ENCODE results near the gene ASB18. TPM values are rescaled to one million over a fixed set of nuclear protein-coding genes. Genes with fewer than 3 reads are reported as not detected.

Gene ASB18
- total and polyA plus RNA-seq, 2 of the 4 experiments (the other 2 are of a cell fraction), result not detected

DNA sequence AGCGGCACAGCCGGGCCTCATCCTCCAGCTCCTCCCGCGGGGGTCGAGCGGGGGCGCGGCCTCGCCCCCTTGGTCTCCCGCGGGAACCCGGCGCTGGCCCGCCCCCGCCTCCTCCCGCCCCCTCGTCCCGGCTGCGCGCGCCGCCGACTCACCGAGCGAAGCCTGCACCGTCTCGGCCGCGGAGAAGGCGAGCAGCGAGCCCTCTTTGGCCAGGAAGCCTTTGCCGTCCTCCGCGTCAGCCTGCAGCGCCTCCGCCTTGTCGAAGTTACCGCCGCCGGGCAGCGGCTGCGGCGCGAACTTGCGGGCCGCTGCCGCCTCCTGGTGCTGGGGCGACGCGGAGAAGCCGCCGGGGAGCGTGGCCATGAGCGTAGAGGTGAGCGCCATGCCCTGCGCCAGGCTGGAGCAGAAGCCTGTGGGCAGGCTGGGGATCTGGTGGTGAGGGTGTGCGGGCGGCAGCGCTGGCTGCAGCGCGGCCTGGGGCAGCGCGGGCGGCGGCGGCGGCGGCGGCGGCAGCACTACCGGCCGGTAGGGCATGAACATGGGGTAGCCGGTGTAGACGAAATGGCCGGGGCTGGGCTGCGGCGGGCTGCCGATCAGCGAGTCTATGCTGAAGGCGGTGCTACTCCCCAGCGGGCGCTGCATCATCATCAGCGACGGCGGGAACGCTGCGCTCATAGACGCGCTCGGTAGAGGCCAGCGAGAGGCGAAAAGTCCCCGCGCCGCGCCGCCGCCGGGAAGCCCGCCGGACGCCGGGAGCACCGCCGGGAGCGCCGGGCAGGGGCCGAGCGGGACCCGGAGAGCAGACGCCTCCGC, 96.7 kb downstream of the ASB18 start:
- peak overlapping the region; percentile 31 for H3K4me3 ChIP-seq (ENCODE audit: insufficient read depth, low read depth, low read length)
- H3K79me1 ChIP-seq (ENCODE audit: low read depth in 1 of 2, low read length in 2 of 2), result no peaks in the 10 kb centered on the region
- H3K18ac ChIP-seq (ENCODE audit: low read depth, low read length), result no peak overlapping the region
- no peak overlapping the region for H4K5ac ChIP-seq (ENCODE audit: low read depth, low read length)
- BruUV-seq (replicated peaks), result no TSS peak
- H4K8ac ChIP-seq (ENCODE audit: low read depth in 2 of 2, low read length in 2 of 2), result no peak overlapping the region
- H3K23ac ChIP-seq (ENCODE audit: low read depth, low read length), result no peak overlapping the region
- peak overlapping the region; percentile 72 for H2AFZ ChIP-seq (replicated peaks; ENCODE audit: low read length, poor library complexity)
- no peak overlapping the region for H3K4ac ChIP-seq (ENCODE audit: low read depth, low read length)
- H3K9me1 ChIP-seq (ENCODE audit: insufficient read depth, low read length), result no peaks in the 10 kb centered on the region; the same call in 1 of the 2 replicates
- no peak overlapping the region for H4K91ac ChIP-seq (ENCODE audit: insufficient read depth, low read depth, low read length)
- no peaks in the 10 kb centered on the region; the same call in none of the 2 replicates for H4K20me1 ChIP-seq (ENCODE audit: insufficient read depth, low read length)
- H3K4me1 ChIP-seq (ENCODE audit: control insufficient read depth, insufficient read depth, low read length), result peaks cover 2% of the 10 kb centered on the region; the same call in 1 of the 2 replicates
- H3K56ac ChIP-seq (ENCODE audit: extremely low read depth, insufficient read depth, low read length), result no peak overlapping the region
- ATAC-seq (ENCODE audit: low read depth) (peak; percentile 69), DNase-seq (peak; percentile 42)
- no peak overlapping the region for H3K27ac ChIP-seq (ENCODE audit: insufficient read depth, low read length)
- WGBS, 2 experiments (ENCODE audit: extremely low coverage in 2 of 2, insufficient read length in 1 of 2), result 1% methylated on average over 33 of the region's 112 CpGs; no CpG with 5 or more reads in 1 of the 2 experiments
- no peak overlapping the region for H2BK15ac ChIP-seq (ENCODE audit: low read depth, low read length)
- peak overlapping the region; percentile 72 for H3K4me2 ChIP-seq (ENCODE audit: low read depth, low read length)
- no peak overlapping the region for H2BK5ac ChIP-seq (ENCODE audit: low read depth, low read length, poor library complexity, severe bottlenecking)
- in situ Hi-C loops (cut with MboI; ENCODE audit: low sequenced_read_pairs), result loop anchor here (25.0 kb wide), 1 partner anchor 555 kb away; no protein-coding TSS in a partner anchor
- peaks cover 17% of the 10 kb centered on the region; the same call in 1 of the 2 replicates for H3K9me3 ChIP-seq (ENCODE audit: control insufficient read depth, insufficient read depth, low read length)
- dilution Hi-C loops (cut with HindIII; ENCODE audit: low sequenced_read_pairs, unreplicated experiment), result no loop called here
- no peak overlapping the region for H2AK5ac ChIP-seq (ENCODE audit: low read depth, low read length)
- no peak overlapping the region for H3K14ac ChIP-seq (replicated peaks; ENCODE audit: low read depth, low read length)
- ChIA-PET POLR2A (ENCODE audit: unreplicated experiment) (no interaction called here), CTCF (no interaction called here)
- peaks cover 99% of the 10 kb centered on the region for H3K27me3 ChIP-seq (ENCODE audit: control insufficient read depth, insufficient read depth, low read length)
- H2BK20ac ChIP-seq (ENCODE audit: low read depth, low read length), result no peak overlapping the region
- H2BK120ac ChIP-seq (ENCODE audit: low read depth, low read length), result no peak overlapping the region
- intact Hi-C loops (cut with micrococcal nuclease), result no loop called here
- 0 out of 2 replicates have a peak, but pooled peaks have one; percentile 19 for TF ChIP-seq SMC3 (IDR thresholded peaks at IDR 0.05; ENCODE audit: low read depth, low read length)
- TF ChIP-seq, protein P1, sequence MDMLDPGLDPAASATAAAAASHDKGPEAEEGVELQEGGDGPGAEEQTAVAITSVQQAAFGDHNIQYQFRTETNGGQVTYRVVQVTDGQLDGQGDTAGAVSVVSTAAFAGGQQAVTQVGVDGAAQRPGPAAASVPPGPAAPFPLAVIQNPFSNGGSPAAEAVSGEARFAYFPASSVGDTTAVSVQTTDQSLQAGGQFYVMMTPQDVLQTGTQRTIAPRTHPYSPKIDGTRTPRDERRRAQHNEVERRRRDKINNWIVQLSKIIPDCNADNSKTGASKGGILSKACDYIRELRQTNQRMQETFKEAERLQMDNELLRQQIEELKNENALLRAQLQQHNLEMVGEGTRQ (IDR thresholded peaks at IDR 0.05; ENCODE audit: low read depth, low read length), result no peak
- TF ChIP-seq CHD1 (IDR thresholded peaks at IDR 0.05; ENCODE audit: low read depth, low read length), result no peak
- TF ChIP-seq RAD21 (IDR thresholded peaks at IDR 0.05; ENCODE audit: low read length), result peak; percentile 38
- TF ChIP-seq, protein P2, sequence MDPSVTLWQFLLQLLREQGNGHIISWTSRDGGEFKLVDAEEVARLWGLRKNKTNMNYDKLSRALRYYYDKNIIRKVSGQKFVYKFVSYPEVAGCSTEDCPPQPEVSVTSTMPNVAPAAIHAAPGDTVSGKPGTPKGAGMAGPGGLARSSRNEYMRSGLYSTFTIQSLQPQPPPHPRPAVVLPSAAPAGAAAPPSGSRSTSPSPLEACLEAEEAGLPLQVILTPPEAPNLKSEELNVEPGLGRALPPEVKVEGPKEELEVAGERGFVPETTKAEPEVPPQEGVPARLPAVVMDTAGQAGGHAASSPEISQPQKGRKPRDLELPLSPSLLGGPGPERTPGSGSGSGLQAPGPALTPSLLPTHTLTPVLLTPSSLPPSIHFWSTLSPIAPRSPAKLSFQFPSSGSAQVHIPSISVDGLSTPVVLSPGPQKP (IDR thresholded peaks at IDR 0.05; ENCODE audit: borderline replicate concordance, low read depth, low read length), result no peak
- no peak for TF ChIP-seq RFX5 (IDR thresholded peaks at IDR 0.05; ENCODE audit: low read depth, low read length)
- TF ChIP-seq BHLHE40 (IDR thresholded peaks at IDR 0.05; ENCODE audit: low read depth, low read length), result no peak
- no peak for TF ChIP-seq NFE2L2 (IDR thresholded peaks at IDR 0.05; ENCODE audit: low read depth, low read length)
- no peak for TF ChIP-seq RCOR1 (IDR thresholded peaks at IDR 0.05; ENCODE audit: insufficient replicate concordance, low read length)
- TF ChIP-seq MAZ (IDR thresholded peaks at IDR 0.05; ENCODE audit: borderline replicate concordance, low read depth, low read length), result no peak
- TF ChIP-seq, protein P3, sequence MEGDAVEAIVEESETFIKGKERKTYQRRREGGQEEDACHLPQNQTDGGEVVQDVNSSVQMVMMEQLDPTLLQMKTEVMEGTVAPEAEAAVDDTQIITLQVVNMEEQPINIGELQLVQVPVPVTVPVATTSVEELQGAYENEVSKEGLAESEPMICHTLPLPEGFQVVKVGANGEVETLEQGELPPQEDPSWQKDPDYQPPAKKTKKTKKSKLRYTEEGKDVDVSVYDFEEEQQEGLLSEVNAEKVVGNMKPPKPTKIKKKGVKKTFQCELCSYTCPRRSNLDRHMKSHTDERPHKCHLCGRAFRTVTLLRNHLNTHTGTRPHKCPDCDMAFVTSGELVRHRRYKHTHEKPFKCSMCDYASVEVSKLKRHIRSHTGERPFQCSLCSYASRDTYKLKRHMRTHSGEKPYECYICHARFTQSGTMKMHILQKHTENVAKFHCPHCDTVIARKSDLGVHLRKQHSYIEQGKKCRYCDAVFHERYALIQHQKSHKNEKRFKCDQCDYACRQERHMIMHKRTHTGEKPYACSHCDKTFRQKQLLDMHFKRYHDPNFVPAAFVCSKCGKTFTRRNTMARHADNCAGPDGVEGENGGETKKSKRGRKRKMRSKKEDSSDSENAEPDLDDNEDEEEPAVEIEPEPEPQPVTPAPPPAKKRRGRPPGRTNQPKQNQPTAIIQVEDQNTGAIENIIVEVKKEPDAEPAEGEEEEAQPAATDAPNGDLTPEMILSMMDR (conservative IDR thresholded peaks at IDR 0.05; ENCODE audit: low read depth, low read length), result peak; percentile 35
- peak overlapping the region; percentile 26 for H2AK9ac ChIP-seq (replicated peaks; ENCODE audit: low read depth, low read length, poor library complexity)
- H3K36me3 ChIP-seq (ENCODE audit: control insufficient read depth, insufficient read depth, low read length), result no peaks in the 10 kb centered on the region
- no peak overlapping the region for H3K9ac ChIP-seq (ENCODE audit: low read depth, low read length)
